Hematopoietic multipotent progenitor cell treated with erythropoietin and hydrocortisone succinate and interleukin-3 and kit ligand, for 15 days (in vitro differentiated cells): ENCODE results near the gene GGN.
"Not testable (repeated sequence)": the region's sequence is repeated elsewhere in the genome, so short reads cannot be mapped to it uniquely, and the experiment has no call there.

Experiments
- DNase-seq: peaks from one replicate; pipeline ENCODE4 v3.0.0-alpha.2; 2015; ENCODE audit warnings: low spot score

The GGN gene

DNA sequence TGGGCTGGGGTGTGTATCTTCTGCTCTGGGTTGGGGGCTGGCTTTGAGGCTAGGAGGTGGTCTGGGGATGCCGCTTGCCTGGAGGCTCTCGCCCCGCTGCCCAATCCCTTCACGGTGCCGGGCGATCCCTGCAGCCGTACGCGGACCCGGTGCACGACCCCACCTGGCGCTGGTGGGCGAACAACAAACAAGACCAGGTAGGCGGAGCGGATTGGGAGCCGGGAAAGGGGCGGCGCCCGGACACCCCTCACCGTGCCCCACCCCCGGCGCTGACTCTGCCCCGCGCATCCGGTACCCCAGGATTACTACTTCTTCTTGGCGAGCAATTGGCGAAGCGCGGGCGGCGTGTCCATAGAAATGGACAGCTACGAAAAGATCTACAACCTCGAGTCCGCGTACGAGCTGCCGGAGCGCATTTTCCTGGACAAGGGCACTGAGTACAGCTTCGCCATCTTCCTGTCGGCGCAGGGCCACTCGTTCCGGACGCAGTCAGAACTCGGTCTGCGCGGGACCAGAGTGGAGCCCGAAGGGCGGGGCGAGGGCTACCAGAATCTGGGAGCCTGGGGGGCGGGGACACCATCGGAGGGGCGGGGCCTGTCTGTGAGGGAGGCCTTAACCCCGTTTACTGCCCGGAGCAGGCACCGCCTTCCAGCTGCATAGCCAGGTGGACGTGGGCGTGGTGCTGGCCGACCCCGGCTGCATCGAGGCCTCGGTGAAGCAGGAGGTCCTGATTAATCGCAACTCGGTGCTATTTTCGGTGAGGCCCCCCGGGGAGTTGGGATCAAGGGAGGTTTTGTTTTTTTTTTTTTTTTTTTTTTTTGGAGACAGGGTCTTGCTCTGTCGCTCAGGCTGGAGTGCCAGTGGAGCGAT lies 25.5 kb downstream of the GGN start:
- DNase-seq: peak; percentile 48

DNA sequence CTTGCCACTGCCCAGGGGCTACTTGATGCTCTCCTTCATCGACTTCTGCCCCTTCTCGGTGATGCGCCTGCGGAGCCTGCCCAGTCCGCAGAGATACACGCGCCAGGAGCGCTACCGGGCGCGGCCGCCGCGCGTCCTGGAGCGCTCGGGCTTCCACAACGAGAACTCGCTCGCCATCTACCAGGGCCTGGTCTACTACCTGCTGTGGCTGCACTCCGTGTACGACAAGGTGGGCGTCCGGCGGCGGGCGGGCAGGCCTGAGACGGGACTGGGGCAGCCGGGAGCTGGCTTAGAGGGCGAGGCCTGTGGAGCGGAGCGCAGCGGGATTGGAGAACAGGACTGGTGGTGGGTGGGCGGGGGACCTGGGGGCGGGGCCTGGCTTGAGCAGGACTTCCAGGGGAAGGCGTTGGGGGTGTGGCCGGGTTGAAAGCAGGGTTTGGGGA lies 26.2 kb downstream of the GGN start:
- peak; percentile 15 for DNase-seq

DNA sequence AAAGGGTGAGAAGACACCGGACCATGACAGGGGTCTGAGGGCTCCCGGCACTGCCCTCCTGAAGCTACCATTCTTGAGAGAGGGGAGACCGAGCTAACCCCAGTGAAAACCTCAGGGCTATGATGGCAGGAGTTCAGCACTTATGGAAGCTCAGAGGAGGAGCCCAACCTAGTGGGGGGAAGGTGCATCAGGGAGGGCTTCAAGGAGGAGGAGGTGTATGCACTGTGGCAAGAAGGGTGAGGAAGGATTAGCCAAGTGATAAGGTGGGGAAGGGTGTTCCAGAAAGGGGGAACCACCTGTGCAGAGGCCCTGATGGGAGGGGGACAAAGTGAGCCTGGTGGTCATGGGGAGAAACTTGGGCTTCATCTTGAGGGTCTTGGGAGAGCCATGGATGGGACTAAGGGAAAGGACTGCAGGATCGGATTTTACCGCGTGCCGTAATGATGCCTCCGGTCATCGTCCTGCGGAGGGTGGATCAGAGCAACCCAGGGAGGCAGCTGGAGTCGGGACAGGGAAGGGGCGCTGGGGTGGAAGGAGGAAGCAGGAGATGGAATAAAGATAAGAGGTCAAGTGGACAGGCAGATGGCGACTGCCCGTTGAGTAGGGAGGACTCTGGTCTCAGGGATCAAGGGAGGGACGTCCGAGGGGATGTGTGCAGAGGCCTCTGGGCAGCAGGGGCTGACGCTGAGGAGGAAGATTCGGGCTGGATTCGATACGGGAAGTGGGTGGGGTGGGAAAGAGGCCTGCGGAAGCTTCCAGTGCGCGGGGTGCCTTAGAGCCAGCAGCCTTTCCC lies 26.8 kb downstream of the GGN start:
- no peak for DNase-seq

DNA sequence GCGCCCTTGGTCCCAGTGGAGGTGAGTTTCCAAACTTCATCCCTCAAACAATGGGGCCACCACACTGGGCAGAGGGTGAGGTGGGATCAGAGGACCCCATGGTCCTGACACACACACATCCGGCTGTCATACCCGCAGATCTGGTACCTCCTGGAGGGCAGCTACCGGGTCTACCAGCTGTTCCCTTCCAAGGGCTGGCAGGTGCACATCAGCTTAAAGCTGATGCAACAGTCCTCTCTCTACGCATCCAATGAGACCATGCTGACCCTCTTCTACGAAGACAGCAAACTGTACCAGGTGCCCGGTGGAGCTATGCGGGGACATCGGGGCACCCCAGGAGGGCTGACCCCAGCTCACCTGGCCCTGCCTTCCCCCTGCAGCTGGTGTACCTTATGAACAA lies 27.5 kb downstream of the GGN start:
- DNase-seq: no peak

- DNase-seq: no peak
These were observed 28.4 kb downstream of the GGN start for GRCh38 chr19:38359242-38360021.

DNA sequence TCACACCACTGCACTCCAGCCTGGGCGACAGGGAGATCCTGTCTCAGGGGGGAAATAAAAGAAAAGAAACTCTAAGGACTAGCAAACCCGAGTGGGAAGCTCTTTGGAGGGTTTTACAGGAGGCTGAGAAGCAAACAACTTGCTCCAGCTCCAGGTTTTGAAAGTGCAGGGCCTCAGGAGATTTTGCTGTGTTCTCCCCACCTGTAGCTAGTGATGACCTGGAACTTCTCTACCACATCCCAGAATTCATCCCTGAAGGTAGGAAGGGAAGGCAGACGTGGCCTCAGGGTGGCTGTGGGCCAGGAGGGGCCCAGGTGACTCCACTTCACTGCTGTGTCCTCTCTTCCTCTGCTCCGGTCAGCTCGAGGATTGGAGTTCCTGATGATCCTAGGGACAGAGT lies 29.8 kb downstream of the GGN start:
- no peak for DNase-seq

DNA sequence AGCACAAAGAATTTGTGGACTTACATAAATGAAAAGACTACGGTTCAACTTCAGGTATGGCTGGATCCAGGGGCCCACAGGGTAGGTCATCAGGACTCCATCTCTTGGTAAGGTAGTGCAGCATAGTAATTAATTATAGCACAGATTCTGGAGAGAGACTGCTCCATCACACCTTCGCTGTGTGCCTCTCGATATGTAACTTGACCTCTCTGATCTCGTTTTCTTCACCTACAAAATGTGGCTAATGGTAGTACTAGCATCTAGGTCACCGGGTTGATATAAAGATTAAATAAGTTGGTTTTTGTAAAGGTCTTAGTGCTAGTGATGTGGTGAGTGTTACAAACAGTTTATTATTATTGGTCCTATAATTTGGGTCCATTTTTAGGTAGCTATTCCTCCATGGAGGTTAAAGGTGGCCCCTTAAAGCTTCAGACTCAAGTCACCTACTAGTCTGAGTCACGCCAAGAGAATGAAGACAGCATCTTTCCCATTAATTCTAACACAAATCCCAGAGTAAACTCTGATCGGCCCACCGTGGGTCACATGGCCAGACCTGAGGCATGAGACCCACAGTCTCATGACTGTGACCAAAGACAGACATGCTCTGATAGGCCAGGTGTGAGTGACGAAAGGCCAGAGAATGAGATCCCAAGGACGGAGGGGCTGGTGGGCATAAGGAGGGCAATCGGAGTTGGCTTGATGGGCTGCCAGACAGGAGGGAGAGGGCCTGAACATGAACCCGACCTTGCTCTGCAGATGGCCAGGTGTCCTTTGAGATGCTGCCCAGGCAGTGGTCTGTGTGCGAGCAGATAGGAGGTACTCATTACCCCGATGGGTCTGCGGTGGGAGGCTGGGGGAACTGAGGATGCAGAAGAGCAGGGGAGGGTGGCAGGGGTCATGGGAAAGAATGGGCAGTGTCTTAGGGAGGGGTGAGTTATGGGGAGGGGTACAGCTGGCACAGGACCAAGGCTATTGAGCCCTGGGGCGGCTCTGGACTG lies 31.8 kb downstream of the GGN start:
- DNase-seq: no peak

GRCh38 chr19:38352611-38353010 lies 35.2 kb downstream of the GGN start:
- DNase-seq: no peak

- no peak for DNase-seq
These were observed 35.9 kb downstream of the GGN start for GRCh38 chr19:38351865-38352395.

GRCh38 chr19:38350883-38351282 lies 37.0 kb downstream of the GGN start:
- no peak for DNase-seq

DNA sequence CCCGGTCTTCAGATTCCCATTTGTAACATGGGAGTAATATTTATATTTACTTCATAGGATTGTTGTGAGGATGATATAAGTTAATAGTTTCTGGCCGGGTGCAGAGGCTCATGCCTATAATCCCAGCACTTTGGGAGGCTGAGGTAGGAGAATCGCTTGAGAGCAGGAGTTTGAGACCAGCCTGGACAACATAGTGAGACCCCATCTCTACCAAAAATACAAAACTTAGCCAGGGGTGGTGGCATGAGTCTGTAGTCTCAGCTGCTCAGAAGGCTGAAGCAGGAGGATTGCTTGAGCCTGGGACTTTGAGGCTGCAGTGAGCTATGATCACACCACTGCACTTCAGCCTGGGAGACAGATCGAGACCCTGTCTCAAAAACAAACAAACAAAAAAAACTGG lies 41.0 kb downstream of the GGN start:
- DNase-seq: no peak

DNA sequence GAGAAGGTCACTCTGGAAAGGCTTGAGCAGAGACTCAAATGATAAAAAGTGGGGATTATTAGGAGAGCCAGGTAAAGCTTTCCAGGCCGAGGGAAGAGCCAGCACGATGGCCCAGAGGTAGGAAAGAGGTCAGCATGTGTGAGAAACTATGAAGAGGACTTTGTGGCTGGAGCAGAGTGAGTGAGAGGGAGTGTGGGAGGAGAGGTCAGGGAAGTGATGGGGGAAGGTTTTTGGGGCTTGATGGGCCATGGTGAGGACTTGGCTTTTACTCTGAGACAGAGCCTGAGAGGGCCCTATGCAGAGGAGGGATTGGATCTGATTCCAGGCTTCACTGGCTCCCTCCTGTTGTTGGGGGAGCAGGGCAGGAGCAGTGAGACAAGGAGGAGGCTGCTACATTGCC lies 46.9 kb downstream of the GGN start:
- DNase-seq: no peak

DNA sequence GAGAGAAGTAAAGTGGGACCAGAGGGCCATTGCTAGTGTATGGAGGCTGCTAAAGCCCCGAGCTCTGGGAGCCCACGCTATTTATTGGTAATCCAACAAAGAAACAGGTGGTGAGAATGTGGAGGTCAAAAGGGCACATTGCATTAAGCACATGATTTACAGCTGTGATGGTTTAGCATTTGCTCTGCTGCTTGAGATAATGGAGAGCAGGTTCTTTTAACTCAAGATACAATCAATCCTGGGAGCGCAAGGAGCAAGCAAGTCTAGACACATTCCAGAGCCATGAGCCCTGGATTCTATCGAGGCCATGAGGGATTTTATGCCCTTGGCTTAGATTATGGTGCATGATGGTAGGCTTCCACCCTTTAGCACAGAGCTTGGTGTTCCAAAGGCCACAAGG lies 48.8 kb downstream of the GGN start:
- DNase-seq: not testable (repeated sequence)

DNA sequence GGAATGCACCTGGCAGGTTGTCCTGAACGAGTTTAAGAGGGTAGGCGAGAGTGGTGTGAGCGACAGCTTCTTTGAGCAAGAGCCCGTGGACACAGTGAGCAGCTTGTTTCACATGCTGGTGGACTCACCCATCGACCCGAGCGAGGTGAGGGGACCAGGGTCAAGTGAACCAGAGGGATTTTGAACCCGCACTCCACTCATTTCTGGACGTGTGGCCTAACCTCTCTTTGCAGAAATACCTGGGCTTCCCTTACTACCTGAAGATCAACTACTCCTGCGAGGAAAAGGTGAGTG lies 50.5 kb downstream of the GGN start:
- DNase-seq: no peak

DNA sequence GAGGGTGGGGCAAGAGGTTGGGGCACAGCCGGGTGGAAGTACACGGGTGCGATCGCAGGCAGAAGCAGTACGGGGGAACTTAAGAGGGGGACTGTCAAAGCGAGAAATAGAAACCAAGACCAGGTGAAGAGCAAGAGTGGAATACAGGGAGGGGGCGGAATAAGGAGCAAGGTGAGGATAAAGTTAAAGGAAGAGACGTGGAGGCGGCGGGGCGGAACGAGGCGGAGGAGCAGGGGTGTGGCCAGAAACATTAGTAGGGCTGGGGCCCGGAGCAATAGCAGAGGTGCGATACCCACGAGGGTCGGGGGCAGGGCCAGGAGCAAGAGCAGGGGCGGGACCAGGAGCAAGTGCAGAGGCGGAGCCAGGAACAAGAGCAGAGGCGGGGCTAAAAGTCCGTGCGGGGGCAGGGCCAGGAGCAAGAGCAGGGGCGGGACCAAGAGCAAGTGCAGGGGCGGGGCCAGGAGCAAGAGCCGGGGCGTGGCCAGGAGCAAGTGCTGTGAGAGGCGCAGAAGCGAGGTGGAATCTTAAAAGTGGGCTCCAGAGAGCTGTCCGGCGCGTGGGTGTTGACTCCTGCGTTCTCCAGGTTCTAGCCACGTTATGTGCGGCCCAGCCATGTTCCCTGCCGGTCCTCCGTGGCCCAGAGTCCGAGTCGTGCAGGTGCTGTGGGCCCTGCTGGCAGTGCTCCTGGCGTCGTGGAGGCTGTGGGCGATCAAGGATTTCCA lies 51.0 kb downstream of the GGN start:
- peak; percentile 97 for DNase-seq

DNA sequence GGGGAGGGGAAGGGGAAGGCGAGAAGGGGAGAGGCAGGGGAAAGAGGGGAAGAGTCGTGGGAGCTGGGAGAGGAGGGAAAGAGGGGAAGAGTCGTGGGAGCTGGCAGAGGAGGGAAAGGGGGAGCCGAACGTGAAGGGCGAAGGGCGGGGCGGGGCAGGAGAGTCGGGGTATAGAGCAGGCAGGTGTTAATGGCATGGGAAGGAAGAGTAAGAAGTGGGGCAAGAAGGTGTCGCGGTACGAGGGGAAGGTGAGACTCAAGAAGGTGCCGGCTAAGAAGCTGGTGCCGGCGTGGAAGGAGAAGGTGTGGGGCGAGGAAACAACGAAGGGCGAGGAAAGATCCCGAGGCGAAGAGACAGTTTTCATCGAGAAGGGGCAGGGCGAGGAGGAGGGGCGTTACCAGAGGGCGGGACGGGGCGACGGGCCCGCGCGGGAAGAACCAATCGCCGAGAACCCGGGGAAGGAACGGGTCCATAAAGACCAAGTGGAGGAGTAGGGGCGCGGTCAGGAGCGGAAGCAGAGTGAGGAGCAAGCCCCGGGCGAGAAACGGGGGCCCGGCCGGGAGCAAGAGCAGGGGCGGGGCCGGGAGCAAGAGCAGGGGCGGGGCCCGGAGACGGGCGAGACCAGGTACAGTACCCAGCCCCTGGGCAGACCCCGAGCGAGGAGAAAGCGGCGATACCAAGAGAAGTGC lies 51.7 kb downstream of the GGN start:
- DNase-seq: peak; percentile 92
